Mucosa of stomach (tissue), 1 donor: ENCODE measurements around the gene ARHGEF3.

Source experiments
- H3K27me3 ChIP-seq: one replicate; pipeline ENCODE4 v1.7.0; 2013; ENCODE audit warnings: mild to moderate bottlenecking, low read length; ENCODE audit not compliant: control insufficient read depth, insufficient read depth
- H3K36me3 ChIP-seq: one replicate; pipeline ENCODE4 v1.7.0; 2013; ENCODE audit warnings: low read length; ENCODE audit not compliant: control insufficient read depth, insufficient read depth
- H3K4me1 ChIP-seq: one replicate; pipeline ENCODE4 v1.7.0; 2013; ENCODE audit warnings: mild to moderate bottlenecking, low read length; ENCODE audit not compliant: control insufficient read depth, insufficient read depth
- H3K4me3 ChIP-seq: one replicate; pipeline ENCODE4 v1.7.0; 2013; ENCODE audit warnings: low read length
- H3K9ac ChIP-seq: one replicate; pipeline ENCODE4 v1.7.0; 2013; ENCODE audit warnings: mild to moderate bottlenecking, low read length, moderate library complexity
- H3K9me3 ChIP-seq: one replicate; pipeline ENCODE4 v1.7.0; 2013; ENCODE audit warnings: mild to moderate bottlenecking, low read length, moderate library complexity; ENCODE audit not compliant: control insufficient read depth
- donor health status: Pancreatic carcinoma.

Gene ARHGEF3

GRCh38 chr3:56801662-56802377 lies at the start of gene ARHGEF3:
Gene ARHGEF3 (minus strand): TSS chr3:56801949. CDS start chr3:56801798, 151 bp downstream.
- H3K4me1 ChIP-seq, result peaks cover 40% of the 10 kb centered on the region

GRCh38 chr3:56849698-56850097 lies 47.9 kb upstream of the ARHGEF3 start:
- Histone ChIP-seq H3K27me3 (no peaks in the 10 kb centered on the region), H3K4me1 (no peaks in the 10 kb centered on the region), H3K36me3 (no peaks in the 10 kb centered on the region), H3K9ac (no peak overlapping the region), H3K9me3 (no peaks in the 10 kb centered on the region), H3K4me3 (no peak overlapping the region)

More at GRCh38 chr3:56801662-56802377, at the start of gene ARHGEF3:
- Histone ChIP-seq H3K4me3 (peak within 1 kb of the TSS; percentile 44), H3K9me3 (no peaks in the 10 kb centered on the region), H3K9ac (peak within 1 kb of the TSS; percentile 71), H3K27me3 (peaks cover 4% of the 10 kb centered on the region), H3K36me3 (no peaks in the 10 kb centered on the region)

GRCh38 chr3:56845505-56845904 lies 43.8 kb upstream of the ARHGEF3 start:
- H3K4me1 ChIP-seq, result no peaks in the 10 kb centered on the region
- H3K9me3 ChIP-seq, result no peaks in the 10 kb centered on the region
- no peak overlapping the region for H3K4me3 ChIP-seq
- no peaks in the 10 kb centered on the region for H3K36me3 ChIP-seq
- no peaks in the 10 kb centered on the region for H3K27me3 ChIP-seq
- no peak overlapping the region for H3K9ac ChIP-seq

DNA sequence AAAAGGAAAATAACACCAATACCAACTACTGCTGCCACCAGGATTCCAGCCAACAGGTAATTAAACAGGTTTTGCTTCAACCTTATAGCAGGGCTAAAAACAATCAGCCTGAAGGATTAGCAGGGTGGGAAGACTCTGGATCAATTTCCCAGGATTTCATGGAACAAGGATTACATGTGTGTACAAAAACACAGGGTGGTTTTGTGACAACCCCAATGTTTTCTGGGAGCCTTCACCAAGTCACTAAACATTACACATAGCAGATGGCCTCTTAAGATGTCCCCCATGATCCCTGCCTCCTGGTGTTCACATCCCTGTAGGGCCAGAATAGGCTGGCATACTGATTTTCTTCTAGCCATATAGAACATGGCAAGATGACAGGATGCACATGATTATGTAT lies 42.8 kb upstream of the ARHGEF3 start:
- H3K4me1 ChIP-seq, result no peaks in the 10 kb centered on the region
- H3K4me3 ChIP-seq, result no peak overlapping the region
- no peaks in the 10 kb centered on the region for H3K36me3 ChIP-seq
- H3K9ac ChIP-seq, result no peak overlapping the region
- H3K27me3 ChIP-seq, result no peaks in the 10 kb centered on the region
- no peaks in the 10 kb centered on the region for H3K9me3 ChIP-seq

DNA sequence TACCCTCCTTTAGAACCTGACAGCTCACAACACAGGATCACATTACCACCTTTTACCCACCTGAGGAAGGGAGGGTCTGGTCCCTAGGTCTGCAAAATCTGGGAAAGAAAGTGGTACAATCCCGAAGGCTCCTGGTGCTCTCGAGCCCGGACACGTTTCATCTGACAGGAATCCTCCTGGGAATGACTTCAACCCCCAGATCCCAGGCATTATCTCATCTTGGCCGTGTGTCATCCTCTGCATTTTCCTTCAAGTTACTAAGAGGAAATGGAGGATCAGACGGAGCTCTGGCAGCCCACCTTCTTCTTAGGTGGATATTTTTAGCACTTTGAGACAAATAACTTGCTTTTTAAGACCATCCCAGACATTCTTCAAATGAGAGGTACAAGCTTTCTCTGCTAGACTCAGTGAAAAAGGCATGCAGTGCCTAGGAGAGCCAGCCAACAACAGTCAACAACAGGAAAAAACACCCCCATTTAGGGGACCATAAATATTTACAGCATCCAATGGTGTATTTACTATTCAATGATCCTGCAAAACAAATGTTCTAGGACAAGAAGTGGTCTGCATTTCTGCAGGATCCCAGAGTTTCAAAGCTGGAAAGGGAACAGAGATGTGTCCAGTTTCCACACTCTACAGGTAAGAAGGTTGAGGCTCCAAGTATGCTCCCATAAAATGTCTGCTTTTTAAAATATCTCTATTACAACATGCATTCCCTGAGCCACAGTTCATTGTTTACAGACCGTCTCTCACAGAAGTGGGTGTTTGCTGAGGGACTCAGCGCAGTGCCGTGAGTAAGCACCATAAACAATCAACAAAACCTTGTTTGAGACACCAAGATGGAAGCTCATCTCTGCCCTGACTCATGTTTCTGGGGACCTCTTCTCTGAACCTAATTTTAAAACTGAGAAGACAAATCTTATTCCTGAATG lies 38.3 kb upstream of the ARHGEF3 start:
- Histone ChIP-seq H3K9me3 (no peaks in the 10 kb centered on the region), H3K4me1 (peaks cover 6% of the 10 kb centered on the region), H3K27me3 (no peaks in the 10 kb centered on the region), H3K4me3 (no peak overlapping the region), H3K9ac (no peak overlapping the region), H3K36me3 (no peaks in the 10 kb centered on the region)

GRCh38 chr3:56838448-56838847 lies 36.7 kb upstream of the ARHGEF3 start:
- H3K36me3 ChIP-seq, result no peaks in the 10 kb centered on the region
- H3K27me3 ChIP-seq, result no peaks in the 10 kb centered on the region
- H3K4me3 ChIP-seq, result no peak overlapping the region
- no peak overlapping the region for H3K9ac ChIP-seq
- peaks cover 6% of the 10 kb centered on the region for H3K4me1 ChIP-seq
- H3K9me3 ChIP-seq, result no peaks in the 10 kb centered on the region

DNA sequence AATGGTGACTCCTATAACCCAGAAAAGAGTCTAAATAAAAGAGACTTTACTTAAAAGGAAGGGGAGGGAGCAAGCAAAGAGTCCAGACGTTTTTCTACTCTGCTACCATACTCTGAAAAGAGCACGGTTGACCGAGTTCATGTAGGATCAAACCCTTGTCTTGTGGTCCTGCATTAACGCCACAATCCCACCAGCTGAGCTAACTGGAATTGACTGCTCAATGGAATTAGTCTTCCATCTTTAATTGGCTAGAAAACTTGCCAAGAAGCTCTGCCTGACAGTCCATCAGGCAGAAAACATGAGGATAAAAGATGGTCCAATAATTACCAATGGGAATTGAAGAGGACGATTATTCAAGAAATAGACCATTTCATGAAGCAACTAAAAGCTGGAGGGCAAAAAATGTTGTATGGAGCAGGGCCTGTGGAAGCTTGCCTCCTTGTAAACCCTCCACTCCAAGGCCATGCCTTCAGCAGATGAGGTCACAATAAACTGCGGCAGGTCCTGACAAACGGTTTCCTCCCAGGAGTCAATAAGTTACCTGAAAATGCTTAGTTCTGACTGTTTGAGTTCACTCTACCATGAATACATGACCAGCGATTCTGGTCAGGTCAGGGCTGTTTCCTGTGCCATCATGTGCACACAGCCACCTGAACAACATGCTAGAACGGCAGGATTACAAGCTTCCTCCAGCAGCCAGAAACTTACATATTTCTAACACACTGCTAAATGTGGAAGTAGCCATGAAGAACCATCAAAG lies 35.6 kb upstream of the ARHGEF3 start:
- H3K4me1 ChIP-seq, result peaks cover 6% of the 10 kb centered on the region
- no peaks in the 10 kb centered on the region for H3K9me3 ChIP-seq
- no peaks in the 10 kb centered on the region for H3K27me3 ChIP-seq
- no peak overlapping the region for H3K4me3 ChIP-seq
- H3K9ac ChIP-seq, result no peak overlapping the region
- no peaks in the 10 kb centered on the region for H3K36me3 ChIP-seq

- Histone ChIP-seq H3K4me1 (peaks cover 6% of the 10 kb centered on the region), H3K9me3 (no peaks in the 10 kb centered on the region), H3K4me3 (no peak overlapping the region), H3K9ac (no peak overlapping the region), H3K27me3 (no peaks in the 10 kb centered on the region), H3K36me3 (no peaks in the 10 kb centered on the region)
Measured at GRCh38 chr3:56836276-56837163, 34.8 kb upstream of the ARHGEF3 start.

GRCh38 chr3:56835650-56836227 lies 34.0 kb upstream of the ARHGEF3 start:
- H3K9ac ChIP-seq, result no peak overlapping the region
- H3K4me3 ChIP-seq, result no peak overlapping the region
- peaks cover 6% of the 10 kb centered on the region for H3K4me1 ChIP-seq
- H3K27me3 ChIP-seq, result no peaks in the 10 kb centered on the region
- H3K36me3 ChIP-seq, result no peaks in the 10 kb centered on the region
- no peaks in the 10 kb centered on the region for H3K9me3 ChIP-seq

GRCh38 chr3:56833536-56833935 lies 31.8 kb upstream of the ARHGEF3 start:
- Histone ChIP-seq H3K4me3 (no peak overlapping the region), H3K27me3 (no peaks in the 10 kb centered on the region), H3K9ac (no peak overlapping the region), H3K9me3 (no peaks in the 10 kb centered on the region), H3K36me3 (no peaks in the 10 kb centered on the region), H3K4me1 (peaks cover 6% of the 10 kb centered on the region)

DNA sequence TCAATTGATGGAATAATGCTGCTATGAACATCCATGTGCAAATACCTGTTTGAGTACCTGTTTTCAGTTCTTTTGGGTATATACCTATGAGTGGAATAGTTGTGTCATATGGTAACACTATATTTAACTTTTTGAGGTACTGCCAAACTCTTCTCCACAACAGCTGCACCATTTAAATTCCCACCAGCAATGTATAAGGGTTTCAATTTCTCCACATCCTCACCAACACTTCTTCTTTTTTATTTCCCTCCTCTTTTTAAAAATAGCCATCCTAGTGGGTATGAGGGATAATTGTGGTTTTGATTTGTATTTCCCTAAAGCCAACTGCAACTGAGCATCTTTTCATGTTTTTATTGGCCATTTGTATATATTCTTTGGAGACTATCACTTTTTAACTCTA lies 31.3 kb upstream of the ARHGEF3 start:
- no peak overlapping the region for H3K4me3 ChIP-seq
- H3K36me3 ChIP-seq, result no peaks in the 10 kb centered on the region
- no peaks in the 10 kb centered on the region for H3K27me3 ChIP-seq
- H3K4me1 ChIP-seq, result peaks cover 6% of the 10 kb centered on the region
- H3K9ac ChIP-seq, result no peak overlapping the region
- no peaks in the 10 kb centered on the region for H3K9me3 ChIP-seq
